OCI-LY3 (cell line): ENCODE measurements around the gene PRSS27.
A peak's percentile ranks its signal among the peaks of the same experiment; 100 is the strongest.

Source experiments
- H2AFZ ChIP-seq: fragments of 200-600, 300-600 bp; shearing (Covaris generic); 2 replicates; pipeline ENCODE4 v1.6.0; 2014; ENCODE audit warnings: antibody characterized with exemption, low read depth, low read length
- H3K27ac ChIP-seq: fragments of 200-600, 300-600 bp; sonication (generic); 2 replicates; pipeline ENCODE4 v1.5.1; 2014; ENCODE audit warnings: mild to moderate bottlenecking, low read length, moderate library complexity, mixed read lengths
- H3K27me3 ChIP-seq: fragments of 200-600, 300-600 bp; sonication (generic); 2 replicates; pipeline ENCODE4 v1.6.1; 2014; ENCODE audit warnings: low read depth, low read length, mixed read lengths
- H3K36me3 ChIP-seq: fragments of 200-600, 300-600 bp; sonication (generic); replicated peaks from 2 replicates; pipeline ENCODE3; 2014; ENCODE audit warnings: low read depth, low read length, mixed read lengths
- H3K4me1 ChIP-seq: fragments of 300-600, 200-600 bp; sonication (generic); 2 replicates; pipeline ENCODE4 v1.6.1; 2014; ENCODE audit warnings: low read length, mixed read lengths
- H3K4me2 ChIP-seq: fragments of 200-600, 300-600 bp; sonication (generic); 2 replicates; pipeline ENCODE4 v1.6.1; 2014; ENCODE audit warnings: low read length, mixed read lengths
- H3K4me3 ChIP-seq: fragments of 300-600, 200-600 bp; sonication (generic); 2 replicates; pipeline ENCODE4 v1.5.1; 2014; ENCODE audit warnings: antibody characterized with exemption, mild to moderate bottlenecking, low read length, moderate library complexity
- H3K79me2 ChIP-seq: fragments of 300-600, 200-600 bp; shearing (Covaris generic); 2 replicates; pipeline ENCODE4 v1.6.1; 2014; ENCODE audit warnings: mild to moderate bottlenecking, low read length, mixed read lengths
- H3K9ac ChIP-seq: fragments of 300-600, 200-600 bp; shearing (Covaris generic); 2 replicates; pipeline ENCODE4 v1.6.0; 2014; ENCODE audit warnings: mild to moderate bottlenecking, low read length, moderate library complexity
- H3K9me3 ChIP-seq: fragments of 200-600, 300-600 bp; shearing (Covaris generic); 2 replicates; pipeline ENCODE4 v1.6.1; 2014; ENCODE audit warnings: low read length, mixed read lengths; ENCODE audit not compliant: insufficient read depth
- H4K20me1 ChIP-seq: fragments of 200-600, 300-600 bp; sonication (generic); 2 replicates; pipeline ENCODE4 v1.6.1; 2016; ENCODE audit warnings: low read length, mixed read lengths; ENCODE audit not compliant: insufficient read depth
- CTCF ChIP-seq: fragments of 200-600, 300-600 bp; sonication (generic); IDR thresholded peaks from 2 replicates; pipeline ENCODE4 v1.5.1; 2014; ENCODE audit warnings: antibody characterized with exemption, low read length, low read depth
- EZH2phosphoT487 ChIP-seq: fragments of 200-600 bp; shearing (Covaris generic); IDR thresholded peaks from 2 replicates; pipeline ENCODE4 v1.6.1; 2018; ENCODE audit warnings: antibody characterized with exemption, mixed run types, low read depth

PRSS27 gene

GRCh38 chr16:2675714-2676113 lies 44.3 kb downstream of the PRSS27 start:
- Histone ChIP-seq H3K27ac (no peak overlapping the region), H3K4me1 (peaks cover 17% of the 10 kb centered on the region), H3K9ac (no peak overlapping the region), H3K79me2 (peaks cover 11% of the 10 kb centered on the region), H3K27me3 (no peaks in the 10 kb centered on the region), H3K4me3 (no peak overlapping the region), H3K9me3 (no peaks in the 10 kb centered on the region), H3K4me2 (no peak overlapping the region), H3K36me3 (no peaks in the 10 kb centered on the region), H2AFZ (no peak overlapping the region), H4K20me1 (0 out of 2 replicates have a peak, but pooled peaks cover 4% of the 10 kb centered on the region)
- TF ChIP-seq EZH2phosphoT487: no peak
- TF ChIP-seq CTCF: no peak

- Histone ChIP-seq H3K27me3 (no peaks in the 10 kb centered on the region), H3K36me3 (no peaks in the 10 kb centered on the region), H2AFZ (no peak overlapping the region), H3K4me1 (peaks cover 20% of the 10 kb centered on the region), H3K4me3 (no peak overlapping the region), H3K4me2 (no peak overlapping the region), H3K79me2 (peaks cover 11% of the 10 kb centered on the region), H3K27ac (no peak overlapping the region), H3K9me3 (no peaks in the 10 kb centered on the region), H4K20me1 (0 out of 2 replicates have a peak, but pooled peaks cover 4% of the 10 kb centered on the region), H3K9ac (no peak overlapping the region)
- no peak for TF ChIP-seq CTCF
- no peak for TF ChIP-seq EZH2phosphoT487
Measured at GRCh38 chr16:2675021-2675420, 45.0 kb downstream of the PRSS27 start.

GRCh38 chr16:2673066-2673999 lies 46.7 kb downstream of the PRSS27 start:
- no peak overlapping the region for H3K27ac ChIP-seq
- TF ChIP-seq EZH2phosphoT487 (no peak), CTCF (no peak)

GRCh38 chr16:2671741-2672140 lies 48.3 kb downstream of the PRSS27 start:
- peaks cover 11% of the 10 kb centered on the region for H3K79me2 ChIP-seq
- no peak overlapping the region for H2AFZ ChIP-seq
- H3K36me3 ChIP-seq: no peaks in the 10 kb centered on the region
- no peak overlapping the region for H3K9ac ChIP-seq
- no peaks in the 10 kb centered on the region for H3K9me3 ChIP-seq
- H3K4me3 ChIP-seq: peak overlapping the region; percentile 82
- no peak for TF ChIP-seq CTCF
- TF ChIP-seq EZH2phosphoT487: no peak
- 0 out of 2 replicates have a peak, but pooled peaks cover 4% of the 10 kb centered on the region for H4K20me1 ChIP-seq
- H3K4me2 ChIP-seq: peak overlapping the region; percentile 77
- no peaks in the 10 kb centered on the region for H3K27me3 ChIP-seq
- H3K4me1 ChIP-seq: peaks cover 20% of the 10 kb centered on the region
- H3K27ac ChIP-seq: peak overlapping the region; percentile 23; the same call in 1 of the 2 replicates

More at GRCh38 chr16:2673066-2673999, 46.7 kb downstream of the PRSS27 start:
- Histone ChIP-seq H3K4me2 (peak overlapping the region; percentile 64), H3K9ac (peak overlapping the region; percentile 58), H3K9me3 (no peaks in the 10 kb centered on the region), H2AFZ (peak overlapping the region; percentile 43; the same call in 1 of the 2 replicates), H3K4me1 (peaks cover 20% of the 10 kb centered on the region), H3K36me3 (no peaks in the 10 kb centered on the region), H3K4me3 (peak overlapping the region; percentile 85), H3K79me2 (peaks cover 11% of the 10 kb centered on the region), H4K20me1 (0 out of 2 replicates have a peak, but pooled peaks cover 4% of the 10 kb centered on the region), H3K27me3 (no peaks in the 10 kb centered on the region)
